ENCODE measurements around the gene TCF7L1. TPM values are rescaled to one million over a fixed set of nuclear protein-coding genes. Genes with fewer than 3 reads are reported as not detected.

TCF7L1 gene
- total RNA-seq, 4 donors from 2014 or later, result 0.75 to 2.9 (median 1.1) TPM

GRCh38 chr2:85188852-85189251 lies 55.7 kb downstream of the TCF7L1 start:
- TF ChIP-seq POLR2A (IDR thresholded peaks at IDR 0.05) (no peak), POLR2AphosphoS5 (IDR thresholded peaks at IDR 0.05) (no peak)
- Histone ChIP-seq H3K27ac (no peak overlapping the region), H3K4me3 (no peak overlapping the region), H3K4me1 (peaks cover 0 to 4% (median 2%) of the 10 kb centered on the region in 4 donors), H3K27me3 (no peaks in the 10 kb centered on the region), H3K9me3 (no peaks in the 10 kb centered on the region), H3K36me3 (no peaks in the 10 kb centered on the region)
- WGBS, 2 donors (ENCODE audit: low coverage in 1 of 2), result 34 to 43% methylated on average over 4 to 5 of the region's 5 CpGs
- no peak for DNase-seq
- in situ Hi-C loops (cut with MboI; ENCODE audit: low pct_ligation_motif_present in 1 of 4, low pct_unique_long_range_greater_than_20kb in 1 of 4, low sequenced_read_pairs in 3 of 4) (no loop called here), intact Hi-C loops (cut with DNase I; ENCODE audit: low total_unique reads) (no loop called here)

GRCh38 chr2:85189606-85190270 lies 56.5 kb downstream of the TCF7L1 start:
- in situ Hi-C loops (cut with MboI; ENCODE audit: low pct_ligation_motif_present in 1 of 4, low pct_unique_long_range_greater_than_20kb in 1 of 4, low sequenced_read_pairs in 3 of 4), result no loop called here
- intact Hi-C loops (cut with DNase I; ENCODE audit: low total_unique reads), result no loop called here
- Histone ChIP-seq H3K4me1 (peaks cover 0 to 4% (median 2%) of the 10 kb centered on the region in 4 donors), H3K27ac (no peak overlapping the region), H3K4me3 (no peak overlapping the region), H3K27me3 (no peaks in the 10 kb centered on the region), H3K9me3 (no peaks in the 10 kb centered on the region), H3K36me3 (no peaks in the 10 kb centered on the region)
- TF ChIP-seq POLR2A (IDR thresholded peaks at IDR 0.05), result no peak
- no peak for TF ChIP-seq CTCF (IDR thresholded peaks at IDR 0.05)
- TF ChIP-seq EP300 (IDR thresholded peaks at IDR 0.05; ENCODE audit: low read depth), result no peak
- TF ChIP-seq POLR2AphosphoS5 (IDR thresholded peaks at IDR 0.05), result no peak
- DNase-seq, result no peak
- WGBS, 2 donors (ENCODE audit: low coverage in 1 of 2), result 83% methylated on average over 12 of the region's 12 CpGs; no CpG with 5 or more reads in 1 of the 2 donors

- H3K27me3 ChIP-seq, result no peaks in the 10 kb centered on the region
- H3K4me3 ChIP-seq, result no peak overlapping the region
- TF ChIP-seq POLR2A (IDR thresholded peaks at IDR 0.05), result no peak
- no peak for TF ChIP-seq CTCF (IDR thresholded peaks at IDR 0.05)
- TF ChIP-seq POLR2AphosphoS5 (IDR thresholded peaks at IDR 0.05), result no peak
- TF ChIP-seq EP300 (IDR thresholded peaks at IDR 0.05; ENCODE audit: low read depth), result no peak
- no peaks in the 10 kb centered on the region for H3K36me3 ChIP-seq
- 84% methylated on average over 2 of the region's 2 CpGs; no CpG with 5 or more reads in 1 of the 2 donors for WGBS, 2 donors (ENCODE audit: low coverage in 1 of 2)
- peaks cover 0 to 4% (median 2%) of the 10 kb centered on the region in 4 donors for H3K4me1 ChIP-seq
- H3K27ac ChIP-seq, result no peak overlapping the region
- in situ Hi-C loops (cut with MboI; ENCODE audit: low pct_ligation_motif_present in 1 of 4, low pct_unique_long_range_greater_than_20kb in 1 of 4, low sequenced_read_pairs in 3 of 4), result no loop called here
- no peaks in the 10 kb centered on the region for H3K9me3 ChIP-seq
- no peak for DNase-seq
- intact Hi-C loops (cut with DNase I; ENCODE audit: low total_unique reads), result no loop called here
These were observed 58.0 kb downstream of the TCF7L1 start for GRCh38 chr2:85191157-85191556.

- intact Hi-C loops (cut with DNase I; ENCODE audit: low total_unique reads), result no loop called here
- H3K9me3 ChIP-seq, result no peaks in the 10 kb centered on the region
- DNase-seq, result no peak
- H3K27ac ChIP-seq, result no peak overlapping the region
- H3K4me1 ChIP-seq, result peaks cover 0 to 5% (median 2%) of the 10 kb centered on the region in 4 donors
- in situ Hi-C loops (cut with MboI; ENCODE audit: low pct_ligation_motif_present in 1 of 4, low pct_unique_long_range_greater_than_20kb in 1 of 4, low sequenced_read_pairs in 3 of 4), result no loop called here
- TF ChIP-seq CTCF (IDR thresholded peaks at IDR 0.05) (no peak), POLR2AphosphoS5 (IDR thresholded peaks at IDR 0.05) (no peak), POLR2A (IDR thresholded peaks at IDR 0.05) (no peak), EP300 (IDR thresholded peaks at IDR 0.05; ENCODE audit: low read depth) (no peak)
- H3K27me3 ChIP-seq, result no peaks in the 10 kb centered on the region
- H3K36me3 ChIP-seq, result no peaks in the 10 kb centered on the region
- 67 to 72% methylated on average over 7 to 8 of the region's 8 CpGs for WGBS, 2 donors (ENCODE audit: low coverage in 1 of 2)
- no peak overlapping the region for H3K4me3 ChIP-seq
These were observed 61.7 kb downstream of the TCF7L1 start for GRCh38 chr2:85194780-85195480.
